ENCODE results near the gene IFNA7.
"Not testable (repeated sequence)": the region's sequence is repeated elsewhere in the genome, so short reads cannot be mapped to it uniquely, and the experiment has no call there.

IFNA7 gene

GRCh38 chr9:21172156-21172555 is 29.8 kb downstream of the IFNA7 start:
- H2AFZ ChIP-seq (ENCODE audit: low read depth), result no peak overlapping the region
- no peaks in the 10 kb centered on the region for H4K20me1 ChIP-seq (ENCODE audit: insufficient read depth)
- H3K4me3 ChIP-seq (IDR thresholded peaks at IDR 0.05; ENCODE audit: insufficient read depth, low read depth, low read length), result no peak overlapping the region
- no peaks in the 10 kb centered on the region for H3K4me1 ChIP-seq (ENCODE audit: low read depth, poor library complexity, severe bottlenecking)
- no peaks in the 10 kb centered on the region for H3K27me3 ChIP-seq (ENCODE audit: insufficient read depth, low read depth)
- no peak for TF ChIP-seq CTCF (conservative IDR thresholded peaks at IDR 0.05; ENCODE audit: low read depth, low read length)
- no peak overlapping the region for H3K4me2 ChIP-seq
- H3K27ac ChIP-seq, result no peak overlapping the region
- H3K79me2 ChIP-seq (ENCODE audit: insufficient read depth, low read depth), result no peaks in the 10 kb centered on the region
- H3K36me3 ChIP-seq (ENCODE audit: insufficient read depth), result no peaks in the 10 kb centered on the region
- H3K9ac ChIP-seq, result no peak overlapping the region

DNA sequence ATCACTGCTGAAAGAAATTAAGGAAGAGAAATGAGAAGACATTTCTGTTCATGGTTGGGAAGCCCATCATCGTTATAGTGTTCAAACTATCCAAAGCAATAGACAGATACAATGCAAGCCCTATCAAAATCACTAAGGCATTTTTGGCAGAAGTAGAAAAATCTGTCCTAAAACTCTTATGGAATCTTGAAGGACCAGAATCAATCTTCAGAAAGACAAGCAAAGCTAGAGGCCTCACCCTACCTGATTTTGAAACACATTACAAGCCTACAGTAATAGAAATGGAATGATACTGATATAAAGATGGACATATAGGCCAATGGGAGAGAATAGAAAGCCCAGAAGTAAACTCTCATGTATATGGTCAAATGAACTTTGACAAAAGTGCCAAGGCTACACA is 30.7 kb downstream of the IFNA7 start:
- Histone ChIP-seq H3K36me3 (ENCODE audit: insufficient read depth) (no peaks in the 10 kb centered on the region), H3K27me3 (ENCODE audit: insufficient read depth, low read depth) (no peaks in the 10 kb centered on the region), H4K20me1 (ENCODE audit: insufficient read depth) (no peaks in the 10 kb centered on the region), H3K4me3 (IDR thresholded peaks at IDR 0.05; ENCODE audit: insufficient read depth, low read depth, low read length) (no peak overlapping the region), H3K9ac (no peak overlapping the region), H3K79me2 (ENCODE audit: insufficient read depth, low read depth) (no peaks in the 10 kb centered on the region), H3K4me1 (ENCODE audit: low read depth, poor library complexity, severe bottlenecking) (no peaks in the 10 kb centered on the region), H2AFZ (ENCODE audit: low read depth) (no peak overlapping the region), H3K27ac (no peak overlapping the region), H3K4me2 (no peak overlapping the region)
- no peak for TF ChIP-seq CTCF (conservative IDR thresholded peaks at IDR 0.05; ENCODE audit: low read depth, low read length)

DNA sequence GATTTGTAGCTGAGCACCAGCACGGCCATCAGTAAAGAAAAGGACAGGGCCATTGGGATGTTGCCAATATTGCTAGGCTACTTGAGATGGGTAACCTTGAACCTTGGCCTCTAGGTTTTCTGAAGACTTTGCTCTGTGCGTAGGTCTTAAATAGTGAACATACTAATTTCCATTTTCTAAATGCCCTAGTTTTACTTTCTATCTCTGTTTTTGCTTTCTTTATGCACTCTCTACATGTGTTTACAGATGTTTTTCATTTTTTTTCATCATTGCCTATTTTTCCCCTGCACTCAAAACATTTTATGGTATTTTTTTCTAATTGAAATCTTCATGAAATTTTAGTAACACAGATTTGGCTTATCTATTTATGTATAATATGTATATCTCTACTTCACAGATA is 35.4 kb downstream of the IFNA7 start, which contains the start of gene IFNA21:
Gene IFNA21 (minus strand): TSS at position 101 of the 400 bp plus-strand sequence. CDS start 48 bp downstream, at position 53.
- H3K27me3 ChIP-seq (ENCODE audit: insufficient read depth, low read depth); H2AFZ ChIP-seq (ENCODE audit: low read depth): not testable (repeated sequence)

GRCh38 chr9:21165516-21165915 is 36.5 kb downstream of the IFNA7 start:
- Histone ChIP-seq H3K79me2 (ENCODE audit: insufficient read depth, low read depth) (no peaks in the 10 kb centered on the region), H3K27ac (no peak overlapping the region), H3K4me3 (IDR thresholded peaks at IDR 0.05; ENCODE audit: insufficient read depth, low read depth, low read length) (no peak overlapping the region), H3K27me3 (ENCODE audit: insufficient read depth, low read depth) (no peaks in the 10 kb centered on the region), H3K9ac (no peak overlapping the region), H3K4me2 (no peak overlapping the region), H4K20me1 (ENCODE audit: insufficient read depth) (no peaks in the 10 kb centered on the region), H2AFZ (ENCODE audit: low read depth) (no peak overlapping the region), H3K4me1 (ENCODE audit: low read depth, poor library complexity, severe bottlenecking) (peaks cover 3% of the 10 kb centered on the region), H3K36me3 (ENCODE audit: insufficient read depth) (no peaks in the 10 kb centered on the region)
- no peak for TF ChIP-seq CTCF (conservative IDR thresholded peaks at IDR 0.05; ENCODE audit: low read depth, low read length)

More for the DNA sequence above, 35.4 kb downstream of the IFNA7 start, which contains the start of gene IFNA21:
- not testable (repeated sequence) for H3K36me3 ChIP-seq (ENCODE audit: insufficient read depth); H3K79me2 ChIP-seq (ENCODE audit: insufficient read depth, low read depth); H3K9ac ChIP-seq; H4K20me1 ChIP-seq (ENCODE audit: insufficient read depth); H3K27ac ChIP-seq; H3K4me2 ChIP-seq; H3K4me1 ChIP-seq (ENCODE audit: low read depth, poor library complexity, severe bottlenecking); H3K4me3 ChIP-seq (IDR thresholded peaks at IDR 0.05; ENCODE audit: insufficient read depth, low read depth, low read length)

DNA sequence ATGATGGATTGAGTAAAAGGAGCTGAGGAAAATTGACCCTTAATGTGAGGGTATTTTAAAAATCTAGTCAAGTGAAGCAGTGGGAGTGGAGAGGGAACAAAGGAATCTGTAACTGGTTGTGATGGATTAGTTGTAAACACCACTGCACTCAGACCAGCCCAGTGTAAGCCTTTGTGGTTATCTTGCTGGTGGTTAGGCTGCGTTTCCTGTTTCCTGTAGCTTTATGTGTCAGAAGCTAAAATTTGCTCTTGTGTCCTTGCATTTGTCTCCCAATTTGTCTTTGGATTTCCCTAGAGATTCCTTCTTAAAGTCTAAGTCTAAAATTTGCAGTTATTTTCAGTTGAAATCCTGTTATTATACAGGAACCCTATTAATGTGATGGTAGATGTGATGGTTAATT is 41.8 kb downstream of the IFNA7 start:
- Histone ChIP-seq H4K20me1 (ENCODE audit: insufficient read depth) (no peaks in the 10 kb centered on the region), H3K27ac (no peak overlapping the region), H3K4me2 (0 out of 2 replicates have a peak overlapping the region, but pooled peaks have one; percentile 23), H3K9ac (no peak overlapping the region), H3K79me2 (ENCODE audit: insufficient read depth, low read depth) (no peaks in the 10 kb centered on the region), H3K4me3 (IDR thresholded peaks at IDR 0.05; ENCODE audit: insufficient read depth, low read depth, low read length) (no peak overlapping the region), H3K27me3 (ENCODE audit: insufficient read depth, low read depth) (no peaks in the 10 kb centered on the region), H3K4me1 (ENCODE audit: low read depth, poor library complexity, severe bottlenecking) (peaks cover 10% of the 10 kb centered on the region), H3K36me3 (ENCODE audit: insufficient read depth) (no peaks in the 10 kb centered on the region), H2AFZ (ENCODE audit: low read depth) (no peak overlapping the region)
- no peak for TF ChIP-seq CTCF (conservative IDR thresholded peaks at IDR 0.05; ENCODE audit: low read depth, low read length)
